Panc1 (cell line): ENCODE data around the gene PPARG. TPM values are rescaled to one million over a fixed set of nuclear protein-coding genes. Genes with fewer than 3 reads are reported as not detected.

ENCODE experiments used
- ATAC-seq: fragments of 200-7000 bp; cut with Tn5 transposase; 2 replicates; pipeline ENCODE4 v1.9.1; 2020; ENCODE audit warnings: mild to moderate bottlenecking, moderate library complexity
- BruUV-seq: library from RNA; stranded (reverse); fragments of 400-500 nt; replicated peaks from 2 replicates; lab custom pipeline; 2021; lab: Mats Ljungman, UMichigan
- CTCF ChIA-PET: fragments of 300-600 bp; sonication (Branson Sonifier 250); formaldehyde crosslinking; loops from one replicate; lab custom pipeline; 2022; ENCODE audit warnings: antibody characterized with exemption; lab: Charles Lee
- POLR2A ChIA-PET: fragments of 300-600 bp; sonication (Branson Sonifier 250); formaldehyde crosslinking; loops from one replicate; lab custom pipeline; 2022; ENCODE audit warnings: antibody characterized with exemption; lab: Charles Lee
- DNase-seq: peaks from one replicate; pipeline ENCODE4 v3.0.0-alpha.2; 2010; ENCODE audit warnings: low read depth, low spot score
- H3K27ac ChIP-seq: 2 replicates; pipeline ENCODE4 v1.5.1; 2011; ENCODE audit warnings: mild to moderate bottlenecking, low read length, inconsistent platforms
- H3K27me3 ChIP-seq: fragments of 200-500 bp; sonication (Bioruptor generic); 2 replicates; pipeline ENCODE4 v1.6.0; 2014; ENCODE audit warnings: low read length, inconsistent platforms; ENCODE audit not compliant: control insufficient read depth, insufficient read depth
- H3K36me3 ChIP-seq: fragments of 200-500 bp; sonication (Bioruptor generic); 2 replicates; pipeline ENCODE4 v1.5.1; 2014; ENCODE audit warnings: inconsistent platforms, mild to moderate bottlenecking, low read length, moderate library complexity; ENCODE audit not compliant: control insufficient read depth, insufficient read depth
- H3K4me1 ChIP-seq: 2 replicates; pipeline ENCODE4 v1.5.1; 2011; ENCODE audit warnings: inconsistent platforms, mild to moderate bottlenecking, low read length, moderate library complexity; ENCODE audit not compliant: control insufficient read depth, insufficient read depth
- H3K4me3 ChIP-seq, 2 experiments: 2 replicates each; pipeline ENCODE4 v1.5.1; 2011 to 2012; ENCODE audit warnings: low read depth in 2 of 2, low read length in 2 of 2, mild to moderate bottlenecking in 2 of 2, inconsistent platforms in 1 of 2, moderate library complexity in 1 of 2
- H3K9me3 ChIP-seq: fragments of 200-500 bp; sonication (Bioruptor generic); 2 replicates; pipeline ENCODE4 v1.5.1; 2014; ENCODE audit warnings: low read depth, mild to moderate bottlenecking, inconsistent platforms, low read length, moderate library complexity; ENCODE audit not compliant: control insufficient read depth, insufficient read depth
- POLR2AphosphoS5 ChIP-seq: IDR thresholded peaks from 2 replicates; pipeline ENCODE4 v1.6.1; 2012; ENCODE audit warnings: mild to moderate bottlenecking, low read depth, low read length, moderate library complexity
- SIN3A ChIP-seq: IDR thresholded peaks from 2 replicates; pipeline ENCODE4 v1.6.1; 2012; ENCODE audit warnings: low read depth, mild to moderate bottlenecking, low read length, moderate library complexity, borderline replicate concordance; ENCODE audit not compliant: insufficient read depth
- TCF7L2 ChIP-seq: IDR thresholded peaks from 2 replicates; pipeline ENCODE4 v1.6.1; 2011; ENCODE audit warnings: mild to moderate bottlenecking, low read depth, low read length, inconsistent platforms
- in situ Hi-C: cut with HindIII; loops from 2 replicates; pipeline ENCODE4 v1.10.0; 2016; ENCODE audit warnings: low sequenced_read_pairs, low pct_unique_long_range_greater_than_20kb
- intact Hi-C: fragments of 100-400 bp; cut with micrococcal nuclease; formaldehyde crosslinking; loops from one replicate; pipeline ENCODE4 v1.10.0; 2022; ENCODE audit not compliant: unreplicated experiment
- total RNA-seq: library from RNA; stranded (reverse); gene quantifications from one replicate; pipeline ENCODE4 v1.2.1, GENCODE V29; 2021; ENCODE audit not compliant: unreplicated experiment
- TF ChIP-seq, protein P1 (sequence below), 2 experiments: IDR thresholded peaks; 2 replicates each; pipeline ENCODE4 v1.6.1; 2011 to 2012; ENCODE audit warnings: low read depth in 2 of 2, control low read depth in 1 of 2, low read length in 1 of 2, mild to moderate bottlenecking in 1 of 2, moderate library complexity in 1 of 2; ENCODE audit not compliant: insufficient read depth in 1 of 2
- TF ChIP-seq, protein P2 (sequence below): fragments of 450-650 bp; IDR thresholded peaks from 2 replicates; pipeline ENCODE4 v1.5.1; 2017; ENCODE audit warnings: mild to moderate bottlenecking

Gene PPARG
- total RNA-seq, 1 experiment from 2014 or later, result 88.1 TPM

DNA sequence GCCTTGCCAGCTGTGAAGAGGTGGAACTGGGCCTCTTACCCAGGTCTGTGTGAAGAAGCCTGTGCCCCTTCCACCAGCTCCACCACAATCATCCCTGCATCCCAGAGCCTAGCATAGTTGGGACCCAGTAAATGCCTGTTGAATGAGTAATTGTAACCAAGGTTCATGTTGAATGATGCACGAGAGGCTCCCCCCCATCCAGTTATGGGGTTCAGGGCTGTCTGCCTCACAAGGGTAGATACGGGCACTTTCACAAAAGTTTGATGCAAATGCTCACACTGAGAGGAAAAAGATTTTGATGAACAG, 165.9 kb downstream of the PPARG start:
- POLR2A ChIA-PET, result interaction anchor here (0.7 kb wide), 2 partner anchors 57 to 1959 kb away, joined by 3 to 4 read pairs; no protein-coding TSS in a partner anchor

DNA sequence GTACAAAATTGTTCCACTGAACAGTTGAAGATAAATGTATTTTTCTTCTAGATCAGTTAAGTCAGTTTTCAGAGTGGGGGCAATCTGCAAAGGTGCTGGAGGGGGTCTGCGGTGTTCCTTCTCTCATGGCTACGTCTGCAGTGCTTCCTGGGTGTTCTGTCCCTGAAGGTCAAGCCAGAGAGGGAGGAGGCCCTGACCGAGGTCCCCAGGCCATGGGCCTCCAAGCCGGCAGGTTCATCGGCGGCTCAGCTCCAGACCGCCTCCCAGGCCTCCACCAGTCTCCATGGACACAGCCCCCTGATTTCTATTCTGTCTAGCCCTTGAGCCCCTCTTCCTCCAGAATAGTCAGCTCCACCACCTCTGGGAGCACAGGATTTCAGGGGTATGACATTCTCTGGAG, 166.9 kb downstream of the PPARG start:
- no peak overlapping the region for H3K4me3 ChIP-seq
- ATAC-seq (no peak), DNase-seq (no peak)
- H3K27me3 ChIP-seq, result no peaks in the 10 kb centered on the region
- no TSS peak for BruUV-seq
- intact Hi-C loops (no loop called here), in situ Hi-C loops (no loop called here)
- H3K36me3 ChIP-seq, result no peaks in the 10 kb centered on the region
- no peaks in the 10 kb centered on the region for H3K9me3 ChIP-seq
- peaks cover 3% of the 10 kb centered on the region; the same call in 1 of the 2 replicates for H3K4me1 ChIP-seq
- ChIA-PET POLR2A (no interaction called here), CTCF (no interaction called here)
- TF ChIP-seq, protein P1, sequence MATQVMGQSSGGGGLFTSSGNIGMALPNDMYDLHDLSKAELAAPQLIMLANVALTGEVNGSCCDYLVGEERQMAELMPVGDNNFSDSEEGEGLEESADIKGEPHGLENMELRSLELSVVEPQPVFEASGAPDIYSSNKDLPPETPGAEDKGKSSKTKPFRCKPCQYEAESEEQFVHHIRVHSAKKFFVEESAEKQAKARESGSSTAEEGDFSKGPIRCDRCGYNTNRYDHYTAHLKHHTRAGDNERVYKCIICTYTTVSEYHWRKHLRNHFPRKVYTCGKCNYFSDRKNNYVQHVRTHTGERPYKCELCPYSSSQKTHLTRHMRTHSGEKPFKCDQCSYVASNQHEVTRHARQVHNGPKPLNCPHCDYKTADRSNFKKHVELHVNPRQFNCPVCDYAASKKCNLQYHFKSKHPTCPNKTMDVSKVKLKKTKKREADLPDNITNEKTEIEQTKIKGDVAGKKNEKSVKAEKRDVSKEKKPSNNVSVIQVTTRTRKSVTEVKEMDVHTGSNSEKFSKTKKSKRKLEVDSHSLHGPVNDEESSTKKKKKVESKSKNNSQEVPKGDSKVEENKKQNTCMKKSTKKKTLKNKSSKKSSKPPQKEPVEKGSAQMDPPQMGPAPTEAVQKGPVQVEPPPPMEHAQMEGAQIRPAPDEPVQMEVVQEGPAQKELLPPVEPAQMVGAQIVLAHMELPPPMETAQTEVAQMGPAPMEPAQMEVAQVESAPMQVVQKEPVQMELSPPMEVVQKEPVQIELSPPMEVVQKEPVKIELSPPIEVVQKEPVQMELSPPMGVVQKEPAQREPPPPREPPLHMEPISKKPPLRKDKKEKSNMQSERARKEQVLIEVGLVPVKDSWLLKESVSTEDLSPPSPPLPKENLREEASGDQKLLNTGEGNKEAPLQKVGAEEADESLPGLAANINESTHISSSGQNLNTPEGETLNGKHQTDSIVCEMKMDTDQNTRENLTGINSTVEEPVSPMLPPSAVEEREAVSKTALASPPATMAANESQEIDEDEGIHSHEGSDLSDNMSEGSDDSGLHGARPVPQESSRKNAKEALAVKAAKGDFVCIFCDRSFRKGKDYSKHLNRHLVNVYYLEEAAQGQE (IDR thresholded peaks at IDR 0.05; ENCODE audit: insufficient read depth in 1 of 2, low read depth in 2 of 2, low read length in 1 of 2), result no peak
- no peak for TF ChIP-seq SIN3A
- TF ChIP-seq POLR2AphosphoS5, result no peak
- TF ChIP-seq TCF7L2, result no peak
- TF ChIP-seq, protein P2, sequence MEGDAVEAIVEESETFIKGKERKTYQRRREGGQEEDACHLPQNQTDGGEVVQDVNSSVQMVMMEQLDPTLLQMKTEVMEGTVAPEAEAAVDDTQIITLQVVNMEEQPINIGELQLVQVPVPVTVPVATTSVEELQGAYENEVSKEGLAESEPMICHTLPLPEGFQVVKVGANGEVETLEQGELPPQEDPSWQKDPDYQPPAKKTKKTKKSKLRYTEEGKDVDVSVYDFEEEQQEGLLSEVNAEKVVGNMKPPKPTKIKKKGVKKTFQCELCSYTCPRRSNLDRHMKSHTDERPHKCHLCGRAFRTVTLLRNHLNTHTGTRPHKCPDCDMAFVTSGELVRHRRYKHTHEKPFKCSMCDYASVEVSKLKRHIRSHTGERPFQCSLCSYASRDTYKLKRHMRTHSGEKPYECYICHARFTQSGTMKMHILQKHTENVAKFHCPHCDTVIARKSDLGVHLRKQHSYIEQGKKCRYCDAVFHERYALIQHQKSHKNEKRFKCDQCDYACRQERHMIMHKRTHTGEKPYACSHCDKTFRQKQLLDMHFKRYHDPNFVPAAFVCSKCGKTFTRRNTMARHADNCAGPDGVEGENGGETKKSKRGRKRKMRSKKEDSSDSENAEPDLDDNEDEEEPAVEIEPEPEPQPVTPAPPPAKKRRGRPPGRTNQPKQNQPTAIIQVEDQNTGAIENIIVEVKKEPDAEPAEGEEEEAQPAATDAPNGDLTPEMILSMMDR, result no peak
- H3K27ac ChIP-seq, result no peak overlapping the region; the same call in 1 of the 2 replicates

More for the DNA sequence above, 165.9 kb downstream of the PPARG start:
- intact Hi-C loops, result no loop called here
- ATAC-seq, result no peak
- no peak for DNase-seq
- no peak overlapping the region for H3K4me3 ChIP-seq
- H3K27ac ChIP-seq, result peak overlapping the region; percentile 65; the same call in 1 of the 2 replicates
- H3K9me3 ChIP-seq, result no peaks in the 10 kb centered on the region
- no peaks in the 10 kb centered on the region for H3K27me3 ChIP-seq
- in situ Hi-C loops, result no loop called here
- no TSS peak for BruUV-seq
- CTCF ChIA-PET, result no interaction called here
- no peaks in the 10 kb centered on the region for H3K36me3 ChIP-seq
- H3K4me1 ChIP-seq, result peaks cover 3% of the 10 kb centered on the region; the same call in 1 of the 2 replicates
- TF ChIP-seq, protein P2, result no peak
- TF ChIP-seq, protein P1 (IDR thresholded peaks at IDR 0.05; ENCODE audit: insufficient read depth in 1 of 2, low read depth in 2 of 2, low read length in 1 of 2), result no peak
- TF ChIP-seq SIN3A (no peak), TCF7L2 (no peak), POLR2AphosphoS5 (no peak)
